ENCODE data around the gene MAPK6. TPM values are rescaled to one million over a fixed set of nuclear protein-coding genes. Genes with fewer than 3 reads are reported as not detected.

Gene MAPK6
- total and polyA plus RNA-seq, 10 of the 15 experiments (the other 5 are each of a cell fraction or from before 2014, with no cell fraction given): 20.6 to 100 (median 52.6) TPM

- TF ChIP-seq CUX1 (IDR thresholded peaks at IDR 0.05; ENCODE audit: insufficient replicate concordance, low read depth, low read length) (no peak), E2F4 (IDR thresholded peaks at IDR 0.05; ENCODE audit: low read depth, low read length) (no peak), SUPT20H (IDR thresholded peaks at IDR 0.05; ENCODE audit: borderline replicate concordance, control insufficient read depth, low read depth, low read length) (no peak)
Measured at GRCh38 chr15:52004806-52005205, 14.2 kb upstream of the MAPK6 start (continued).

All from GM12878 (cell line).